ENCODE data around the gene ATAT1. TPM values are rescaled to one million over a fixed set of nuclear protein-coding genes. Genes with fewer than 3 reads are reported as not detected.

Gene ATAT1
- total and polyA plus RNA-seq, 9 of the 15 experiments (the other 6 are each of a cell fraction or from before 2014, with no cell fraction given): 0.65 to 5.8 (median 1.6) TPM

- no peak for DNase-seq (ENCODE audit: extremely low read depth in 1 of 4, low spot score in 3 of 4)
- FAIRE-seq: no peak
- ChIA-PET CTCF (ENCODE audit: low intra/inter-chr PET ratio) (no interaction called here), POLR2A (interaction anchor here (0.7 to 23.5 kb wide), 6 partner anchors 7 to 74 kb away, joined by 3 to 524 read pairs (median 10); partner anchors contain the start of genes MDC1 and TUBB)
- peaks cover 58% of the 10 kb centered on the region for H3K79me2 ChIP-seq (ENCODE audit: control insufficient read depth, insufficient read depth, low read length)
- peak overlapping the region; percentile 66 for H3K27ac ChIP-seq (ENCODE audit: extremely low read depth, low read depth, low read length)
- H3K4me1 ChIP-seq (replicated peaks in 1 of 2; ENCODE audit: control insufficient read depth in 2 of 2, insufficient read depth in 2 of 2, low read length in 2 of 2): peaks cover 42 to 68% of the 10 kb centered on the region in 2 experiments
- H3K9ac ChIP-seq (ENCODE audit: insufficient read depth in 1 of 2, low read depth in 2 of 2, low read length in 2 of 2): peak overlapping the region; percentile 74 to 92; a peak in 3 of 4 replicates
- no peaks in the 10 kb centered on the region for H4K20me1 ChIP-seq (replicated peaks; ENCODE audit: control insufficient read depth, insufficient read depth, low read length)
- no peak overlapping the region for H3K4me3 ChIP-seq
- intact Hi-C loops (cut with micrococcal nuclease) (loop anchor here (10.0 kb wide), 1 partner anchor 126 kb away; no protein-coding TSS in a partner anchor), in situ Hi-C loops (cut with MboI) (no loop called here)
- peak overlapping the region; percentile 95 for H3K4me2 ChIP-seq (ENCODE audit: insufficient read depth, low read length)
- no peaks in the 10 kb centered on the region for H3K9me3 ChIP-seq (replicated peaks; ENCODE audit: control insufficient read depth, insufficient read depth, low read depth, low read length)
- H3K36me3 ChIP-seq (ENCODE audit: control insufficient read depth, insufficient read depth, low read length): peaks cover 8% of the 10 kb centered on the region; the same call in 2 of the 3 replicates
- H2AFZ ChIP-seq (ENCODE audit: low read depth, low read length): no peak overlapping the region
- no peaks in the 10 kb centered on the region for H3K9me1 ChIP-seq (ENCODE audit: control insufficient read depth, insufficient read depth, low read length)
- H3K27me3 ChIP-seq (ENCODE audit: control insufficient read depth in 2 of 2, insufficient read depth in 2 of 2, low read length in 2 of 2): no peaks in the 10 kb centered on the region
- ATAC-seq: no peak
- BruUV-seq (replicated peaks): no TSS peak
- 71% methylated on average over 10 of the region's 11 CpGs for WGBS (ENCODE audit: insufficient coverage, low coverage, missing lambda C conversion rate)
- peak; percentile 5 for TF ChIP-seq CHD1 (IDR thresholded peaks at IDR 0.05; ENCODE audit: low read length)
- no peak for TF ChIP-seq HNRNPUL1 (IDR thresholded peaks at IDR 0.05; ENCODE audit: low read length)
- no peak for TF ChIP-seq PHF20 (IDR thresholded peaks at IDR 0.05; ENCODE audit: partially characterized antibody)
- no peak for TF ChIP-seq ZNF12 (CRISPR knock-in tag; IDR thresholded peaks at IDR 0.05)
- TF ChIP-seq THRAP3 (IDR thresholded peaks at IDR 0.05; ENCODE audit: borderline replicate concordance): no peak
- no peak for TF ChIP-seq ZNF740 (CRISPR knock-in tag; IDR thresholded peaks at IDR 0.05)
- TF ChIP-seq ZNF740 (tag; IDR thresholded peaks at IDR 0.05): no peak
- no peak for TF ChIP-seq ARHGAP35 (IDR thresholded peaks at IDR 0.05; ENCODE audit: partially characterized antibody)
- no peak for TF ChIP-seq MXD1 (CRISPR knock-in tag; IDR thresholded peaks at IDR 0.05; ENCODE audit: borderline replicate concordance, poor library complexity, severe bottlenecking)
- TF ChIP-seq ZNF57 (CRISPR knock-in tag; IDR thresholded peaks at IDR 0.05): no peak
- peak; percentile 10; the same call in 1 of the 2 replicates for TF ChIP-seq POLR2A (conservative IDR thresholded peaks at IDR 0.05)
- no peak for TF ChIP-seq ZNF134 (CRISPR knock-in tag; conservative IDR thresholded peaks at IDR 0.05)
- no peak for TF ChIP-seq ZNF644 (tag; IDR thresholded peaks at IDR 0.05; ENCODE audit: low read depth)
- no peak for TF ChIP-seq ARID2 (IDR thresholded peaks at IDR 0.05)
- no peak for TF ChIP-seq RREB1 (CRISPR knock-in tag; IDR thresholded peaks at IDR 0.05)
- 0 out of 2 replicates have a peak, but pooled peaks have one; percentile 17 for TF ChIP-seq SUPT5H (IDR thresholded peaks at IDR 0.05)
These were observed 62.6 kb downstream of the ATAT1 start for GRCh38 chr6:30689022-30689865.

Measured in K562 (cell line).